HFF-Myc (cell line): ENCODE data around the gene ERP44.
"Not testable (repeated sequence)": the region's sequence is repeated elsewhere in the genome, so short reads cannot be mapped to it uniquely, and the experiment has no call there.

Experiments used
- DNase-seq: peaks from one replicate; pipeline ENCODE4 v3.0.0-alpha.2; 2011; ENCODE audit warnings: low read depth; ENCODE audit errors: extremely low read depth
- H3K4me3 ChIP-seq: replicated peaks from 2 replicates; pipeline ENCODE4 v1.5.1; 2011; ENCODE audit warnings: low read depth, mild to moderate bottlenecking, control low read depth, low read length
- CTCF ChIP-seq: IDR thresholded peaks from 2 replicates; pipeline ENCODE4 v1.5.1; 2012; ENCODE audit warnings: mild to moderate bottlenecking, low read depth, low read length, control low read depth; ENCODE audit errors: missing control alignments

Gene ERP44

GRCh38 chr9:100100146-100100667 lies 1.4 kb upstream of the ERP44 start:
- peak overlapping the region; percentile 83 for H3K4me3 ChIP-seq
- TF ChIP-seq CTCF = no peak
- no peak for DNase-seq

DNA sequence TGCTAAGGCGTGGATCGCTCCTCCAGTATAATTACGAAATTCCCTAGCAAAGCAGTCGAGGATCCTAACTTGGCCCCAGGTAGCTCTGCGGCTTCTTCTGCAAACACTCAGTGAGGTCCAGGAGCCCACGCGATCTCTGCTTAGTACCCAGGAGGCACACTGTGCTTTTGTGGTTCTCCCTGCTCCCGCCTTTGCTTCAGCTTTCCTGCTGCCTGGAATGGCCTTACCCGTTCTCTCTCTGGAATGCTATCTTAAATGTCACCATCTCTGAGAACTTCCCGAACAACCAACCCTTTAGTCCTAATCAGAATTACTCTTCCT lies 882 bp upstream of the ERP44 start:
- no peak for TF ChIP-seq CTCF
- peak overlapping the region; percentile 83 for H3K4me3 ChIP-seq
- peak; percentile 7 for DNase-seq

DNA sequence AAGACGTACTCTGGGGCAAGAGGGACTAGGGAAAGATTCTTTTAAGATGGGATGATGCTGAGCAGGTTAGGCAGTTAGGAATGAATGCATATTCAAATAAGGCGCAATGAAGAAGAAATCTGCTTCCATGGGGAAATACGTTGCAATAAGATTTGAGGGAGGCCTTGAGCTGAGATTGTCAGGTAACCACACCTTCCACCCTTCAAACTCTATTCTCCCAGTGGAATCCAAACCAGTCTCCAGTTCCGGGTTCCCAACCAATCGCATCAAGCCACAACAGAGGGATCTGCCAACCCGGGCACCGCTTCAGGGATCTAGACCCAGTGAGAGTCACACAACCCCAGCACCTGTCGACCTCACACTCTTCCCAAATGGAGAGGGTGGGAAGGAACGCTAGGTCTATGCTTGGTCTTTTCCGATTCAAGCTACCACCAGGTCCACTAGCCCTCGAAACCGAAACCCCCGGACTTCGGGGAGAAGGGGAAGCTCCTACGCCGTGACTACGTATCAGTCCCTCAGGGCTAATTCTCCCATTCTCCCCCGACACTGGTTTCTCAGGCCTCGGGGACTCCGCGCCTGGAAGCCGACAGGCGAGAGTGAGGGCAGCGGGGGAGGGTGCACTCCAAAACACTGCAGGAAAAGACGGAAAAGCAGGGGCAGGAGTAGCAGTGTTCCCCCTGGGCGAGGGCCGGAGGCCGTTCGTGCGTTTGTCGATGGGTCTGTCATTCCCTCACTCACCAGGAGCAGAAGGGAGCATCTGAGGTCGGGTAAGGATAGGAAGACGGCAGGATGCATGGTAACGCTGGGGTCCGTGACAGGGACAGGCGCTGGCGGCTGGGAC lies 534 bp downstream of the ERP44 start:
- H3K4me3 ChIP-seq = peak overlapping the region; percentile 83
- TF ChIP-seq CTCF = no peak
- peak; percentile 15 for DNase-seq

DNA sequence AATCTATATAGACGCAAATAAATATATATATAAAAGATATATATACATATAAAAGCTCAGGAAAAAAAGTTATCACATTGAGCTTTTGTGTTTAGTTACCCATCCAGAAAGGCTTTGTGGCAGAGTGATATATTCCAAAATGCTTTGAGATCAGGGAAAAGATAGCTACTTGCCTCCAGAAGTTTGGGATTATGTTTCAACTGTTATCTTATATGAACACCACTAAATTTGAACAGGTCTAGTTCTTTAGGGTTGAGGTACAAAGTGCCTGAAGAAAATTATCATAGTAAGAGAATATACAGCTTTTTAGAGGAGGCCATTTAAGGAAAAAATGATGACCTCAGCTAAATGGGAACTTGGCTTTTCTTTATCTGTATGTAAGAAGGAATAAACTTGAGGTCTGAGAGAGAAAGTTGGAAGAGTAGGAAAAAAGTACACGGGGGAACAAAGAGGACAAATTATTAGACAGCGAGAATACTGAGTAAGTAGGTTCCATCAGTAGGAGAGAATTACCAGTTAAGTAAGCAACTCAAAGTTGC lies 2.4 kb downstream of the ERP44 start:
- no peak for DNase-seq
- H3K4me3 ChIP-seq = no peak overlapping the region
- TF ChIP-seq CTCF = no peak

DNA sequence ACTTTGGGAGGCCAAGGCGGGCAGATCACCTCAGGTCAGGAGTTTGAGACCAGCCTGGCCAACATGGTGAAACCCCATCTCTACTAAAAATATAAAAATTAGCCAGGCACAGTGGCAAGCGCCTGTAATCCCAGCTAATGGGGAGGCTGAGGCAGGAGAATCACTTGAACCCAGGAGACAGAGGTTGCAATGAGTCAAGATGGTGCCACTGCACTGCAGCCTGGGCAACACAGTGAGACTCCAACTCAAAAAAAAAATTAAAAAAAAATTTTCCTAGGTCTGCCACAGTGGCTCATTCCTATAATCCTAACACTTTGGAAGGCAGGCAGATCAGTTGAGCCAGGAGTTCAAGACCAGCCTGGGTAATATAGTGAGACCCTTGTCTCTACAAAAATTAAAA lies 4.4 kb downstream of the ERP44 start:
- DNase-seq, H3K4me3 ChIP-seq: not testable (repeated sequence)

DNA sequence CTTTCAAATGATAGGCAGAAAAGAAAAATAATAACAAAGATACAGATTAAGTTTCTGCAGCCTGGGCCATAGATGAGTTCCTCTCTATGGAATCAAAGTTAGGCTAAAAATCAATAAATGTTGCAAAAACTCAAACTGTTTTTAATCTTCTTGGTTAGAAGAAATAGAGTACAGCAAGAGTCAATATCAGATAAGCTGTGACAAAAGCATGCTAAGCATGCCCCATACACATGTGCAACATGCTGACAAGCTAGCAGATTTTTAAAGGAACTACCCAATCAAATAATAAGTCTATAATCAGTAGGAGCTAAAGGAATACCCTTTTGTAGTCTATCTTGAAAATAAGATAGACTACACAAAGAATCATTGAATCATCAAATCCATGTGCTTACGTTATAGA lies 6.7 kb downstream of the ERP44 start:
- H3K4me3 ChIP-seq = no peak overlapping the region
- no peak for TF ChIP-seq CTCF
- DNase-seq = no peak

DNA sequence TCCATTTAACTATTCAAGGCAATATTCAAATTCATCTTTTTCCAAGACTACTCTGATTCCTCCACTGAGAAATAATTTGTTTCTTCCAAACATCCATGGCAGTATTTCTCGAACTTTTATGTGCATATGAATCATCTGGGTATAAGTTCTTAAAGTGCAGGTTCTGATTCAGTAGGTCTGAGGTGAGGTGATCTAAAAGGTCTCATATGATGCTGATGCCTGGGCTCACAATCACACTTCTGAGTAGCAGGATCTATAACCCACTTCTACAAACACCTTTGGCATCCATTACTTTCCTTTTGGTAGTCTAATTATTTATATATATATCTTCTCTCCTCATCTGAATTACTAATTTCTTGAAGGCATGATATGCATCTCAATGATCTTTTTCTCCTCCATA lies 7.2 kb downstream of the ERP44 start:
- no peak overlapping the region for H3K4me3 ChIP-seq
- DNase-seq = no peak
- TF ChIP-seq CTCF = no peak
